K562 (cell line): Measurements from ENCODE around the gene SCMH1. TPM values are rescaled to one million over a fixed set of nuclear protein-coding genes. Genes with fewer than 3 reads are reported as not detected.

Experiments used
- BRF1 ChIP-seq: IDR thresholded peaks from 3 replicates; pipeline ENCODE4 v1.6.1; 2011; ENCODE audit warnings: borderline replicate concordance, mild to moderate bottlenecking; ENCODE audit not compliant: insufficient read length; ENCODE audit errors: extremely low read depth
- CAMTA2 ChIP-seq: fragments of 250-450 bp; sonication (Bioruptor Pico); conservative IDR thresholded peaks from 2 replicates; pipeline ENCODE4 v1.5.1; 2022
- DIDO1 ChIP-seq: fragments of 450-650 bp; IDR thresholded peaks from 2 replicates; pipeline ENCODE4 v1.6.1; 2016; ENCODE audit warnings: low read depth, missing biosample characterization, missing genetic modification characterization
- GTF2F1 ChIP-seq: IDR thresholded peaks from 2 replicates; pipeline ENCODE4 v1.6.1; 2011; ENCODE audit warnings: low read depth, low read length, improper control_type of control experiment
- KAT8 ChIP-seq: fragments of 450-650 bp; IDR thresholded peaks from 2 replicates; pipeline ENCODE4 v1.6.1; 2016; ENCODE audit warnings: low read depth, mild to moderate bottlenecking
- KLF6 ChIP-seq: fragments of 250-450 bp; sonication (Bioruptor Pico); IDR thresholded peaks from 2 replicates; pipeline ENCODE4 v1.4.0; 2020; ENCODE audit warnings: mild to moderate bottlenecking, moderate library complexity, borderline replicate concordance
- NCOA1 ChIP-seq: fragments of 450-650 bp; IDR thresholded peaks from 2 replicates; pipeline ENCODE4 v1.6.1; 2016; ENCODE audit warnings: low read depth
- PTBP1 ChIP-seq: fragments of 200-400 bp; formaldehyde crosslinking; IDR thresholded peaks from 2 replicates; pipeline ENCODE4 v1.6.1; 2017; ENCODE audit warnings: low read depth, low read length
- RBBP5 ChIP-seq: fragments of 200-600 bp; sonication (generic); IDR thresholded peaks from 2 replicates; pipeline ENCODE4 v1.6.1; 2012; ENCODE audit warnings: borderline replicate concordance, mild to moderate bottlenecking, low read length, control low read depth, inconsistent platforms; ENCODE audit not compliant: insufficient read depth, poor library complexity, severe bottlenecking
- RBM34 ChIP-seq: fragments of 200-400 bp; formaldehyde crosslinking; IDR thresholded peaks from 2 replicates; pipeline ENCODE4 v1.6.1; 2018; ENCODE audit warnings: low read length, borderline replicate concordance; ENCODE audit not compliant: insufficient read depth
- RCOR1 ChIP-seq, 2 experiments: IDR thresholded peaks; 2 replicates each; pipeline ENCODE4 v1.6.1; 2012; ENCODE audit warnings: low read depth in 2 of 2, low read length in 2 of 2, borderline replicate concordance in 1 of 2, improper control_type of control experiment in 1 of 2
- SAFB2 ChIP-seq: fragments of 200-400 bp; formaldehyde crosslinking; IDR thresholded peaks from 2 replicates; pipeline ENCODE4 v1.6.1; 2018; ENCODE audit warnings: borderline replicate concordance, low read length, low read depth, moderate library complexity; ENCODE audit not compliant: severe bottlenecking
- TCF3 ChIP-seq: sonication (generic); formaldehyde crosslinking; IDR thresholded peaks from 2 replicates; pipeline ENCODE4 v1.4.0; 2020; ENCODE audit warnings: mild to moderate bottlenecking, missing genetic modification reagents
- XRCC4 ChIP-seq: IDR thresholded peaks from one replicate; pipeline ENCODE4 v1.6.1; 2011; ENCODE audit not compliant: insufficient read depth, insufficient read length; ENCODE audit errors: extremely low read depth
- YBX1 ChIP-seq: fragments of 450-650 bp; IDR thresholded peaks from 2 replicates; pipeline ENCODE4 v1.7.1; 2016; ENCODE audit warnings: mild to moderate bottlenecking
- ZFPM2 ChIP-seq: fragments of 250-450 bp; sonication (Bioruptor Pico); IDR thresholded peaks from 2 replicates; pipeline ENCODE4 v1.5.1; 2022; ENCODE audit warnings: mild to moderate bottlenecking
- ZNF668 ChIP-seq: fragments of 250-450 bp; sonication (Bioruptor Pico); IDR thresholded peaks from 2 replicates; pipeline ENCODE4 v1.8.0; 2022; ENCODE audit warnings: mild to moderate bottlenecking, inconsistent platforms
- ZNF766 ChIP-seq: fragments of 200-800 bp; sonication (Bioruptor generic); conservative IDR thresholded peaks from 2 replicates; pipeline ENCODE4 v1.6.1; 2016; ENCODE audit warnings: missing genetic modification characterization, missing compliant biosample characterization
- ZNF830 ChIP-seq: fragments of 250-450 bp; sonication (Bioruptor Pico); IDR thresholded peaks from 2 replicates; pipeline ENCODE4 v1.5.0; 2021; ENCODE audit warnings: mild to moderate bottlenecking
- polyA plus RNA-seq, 8 experiments: library from polyadenylated mRNA; depleted of rRNA in 4 of 8; stranded (reverse) in 5 of 8; unstranded in 3 of 8; fragments of >200 nt; fragmentation: Nextera tagmentation in 2 of 8; fragmentation: Illumina TruSeq in 1 of 8; extraction: Ambion mirVana in 2 of 8; extraction: Trizol in 1 of 8; gene quantifications; 2 replicates each; pipeline versions ENCODE4 v1.2.1 to v1.2.3, GENCODE V29; 2011 to 2014; ENCODE audit warnings: inconsistent platforms in 1 of 8, missing spikeins in 1 of 8
- total RNA-seq, 7 experiments: library from RNA; depleted of rRNA in 6 of 7; stranded (reverse); fragments of >200 nt in 6 of 7; fragmentation: Illumina TruSeq in 2 of 7; extraction: Trizol in 2 of 7; gene quantifications; 2 replicates each; pipeline versions ENCODE4 v1.2.1 to v1.2.3, GENCODE V29; 2011 to 2021; ENCODE audit warnings: low replicate concordance in 1 of 7
- TF ChIP-seq, protein P1 (sequence below): fragments of 250-450 bp; sonication (Bioruptor Pico); IDR thresholded peaks from 2 replicates; pipeline ENCODE4 v1.5.0; 2021
- TF ChIP-seq, protein P2 (sequence below): fragments of 450-650 bp; IDR thresholded peaks from 2 replicates; pipeline ENCODE4 v1.6.1; 2018; ENCODE audit warnings: mild to moderate bottlenecking, low read depth; ENCODE audit not compliant: partially characterized antibody
- TF ChIP-seq, protein P3 (sequence below): sonication (generic); formaldehyde crosslinking; IDR thresholded peaks from 2 replicates; pipeline ENCODE4 v1.8.1; 2023; ENCODE audit warnings: mild to moderate bottlenecking, missing genetic modification reagents, moderate library complexity

Gene SCMH1
- total and polyA plus RNA-seq, 9 of the 15 experiments (the other 6 are each of a cell fraction or from before 2014, with no cell fraction given), result 8.5 to 37.0 (median 26.8) TPM

DNA sequence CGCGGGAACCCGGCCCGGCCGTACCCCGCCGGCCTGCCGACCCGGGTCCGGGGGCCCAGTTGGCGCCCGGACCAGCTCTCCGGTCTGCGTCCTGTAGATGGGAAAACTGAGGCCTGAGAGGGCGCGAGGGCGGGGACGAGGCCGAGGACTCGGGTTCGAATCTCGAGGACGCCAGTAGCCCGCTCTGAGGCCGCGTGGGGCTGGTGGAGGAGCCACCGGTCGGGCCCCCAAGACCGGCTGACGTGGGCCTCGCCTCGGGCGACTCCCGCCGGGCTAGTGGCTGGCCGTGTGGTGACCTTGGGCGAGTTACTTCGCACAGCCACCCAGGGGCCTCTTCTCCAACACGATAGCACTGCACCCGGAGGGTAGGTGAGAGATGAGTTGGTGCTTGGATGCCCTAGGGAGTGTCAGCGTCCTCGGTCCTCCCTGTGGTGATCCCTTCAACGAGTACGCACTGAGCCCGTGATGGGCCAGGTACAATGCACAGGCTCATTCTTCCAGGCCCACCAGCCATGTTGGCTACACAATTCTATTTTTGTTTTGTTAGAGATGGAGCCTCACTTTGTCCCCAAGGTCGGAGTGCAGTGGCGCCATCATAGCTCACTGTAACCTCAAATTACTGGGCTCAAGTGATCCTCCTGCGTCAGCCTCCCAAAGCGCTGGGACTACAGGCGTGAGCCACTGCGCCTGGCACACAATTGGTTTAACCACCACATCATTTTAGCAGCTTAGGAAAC is 404 bp upstream of the SCMH1 start (continued):
- TF ChIP-seq ZNF830, result 0 out of 2 replicates have a peak, but pooled peaks have one; percentile 58
- peak; percentile 44 for TF ChIP-seq RBBP5
- no peak for TF ChIP-seq KAT8
- no peak for TF ChIP-seq ZFPM2 (CRISPR knock-in tag)
- TF ChIP-seq GTF2F1, result no peak
- no peak for TF ChIP-seq XRCC4
- TF ChIP-seq KLF6 (CRISPR knock-in tag), result no peak
- TF ChIP-seq ZNF766 (CRISPR knock-in tag), result no peak
- TF ChIP-seq DIDO1 (tag), result no peak
- TF ChIP-seq TCF3 (CRISPR knock-in tag), result 0 out of 2 replicates have a peak, but pooled peaks have one; percentile 12
- no peak for TF ChIP-seq CAMTA2
- TF ChIP-seq, protein P1, sequence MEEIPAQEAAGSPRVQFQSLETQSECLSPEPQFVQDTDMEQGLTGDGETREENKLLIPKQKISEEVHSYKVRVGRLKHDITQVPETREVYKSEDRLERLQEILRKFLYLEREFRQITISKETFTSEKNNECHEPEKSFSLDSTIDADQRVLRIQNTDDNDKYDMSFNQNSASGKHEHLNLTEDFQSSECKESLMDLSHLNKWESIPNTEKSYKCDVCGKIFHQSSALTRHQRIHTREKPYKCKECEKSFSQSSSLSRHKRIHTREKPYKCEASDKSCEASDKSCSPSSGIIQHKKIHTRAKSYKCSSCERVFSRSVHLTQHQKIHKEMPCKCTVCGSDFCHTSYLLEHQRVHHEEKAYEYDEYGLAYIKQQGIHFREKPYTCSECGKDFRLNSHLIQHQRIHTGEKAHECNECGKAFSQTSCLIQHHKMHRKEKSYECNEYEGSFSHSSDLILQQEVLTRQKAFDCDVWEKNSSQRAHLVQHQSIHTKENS, result no peak
- TF ChIP-seq RBM34, result no peak
- no peak for TF ChIP-seq PTBP1
- TF ChIP-seq BRF1, result no peak
- no peak for TF ChIP-seq NCOA1
- 0 out of 2 replicates have a peak, but pooled peaks have one; percentile 7 for TF ChIP-seq ZNF668 (CRISPR knock-in tag)
- TF ChIP-seq SAFB2, result no peak
- 0 out of 4 replicates have a peak, but pooled peaks of 1 of the 2 experiments have one; percentile 1 for TF ChIP-seq RCOR1 (IDR thresholded peaks at IDR 0.05; ENCODE audit: borderline replicate concordance in 1 of 2, low read depth in 2 of 2, low read length in 2 of 2)
- TF ChIP-seq, protein P2, sequence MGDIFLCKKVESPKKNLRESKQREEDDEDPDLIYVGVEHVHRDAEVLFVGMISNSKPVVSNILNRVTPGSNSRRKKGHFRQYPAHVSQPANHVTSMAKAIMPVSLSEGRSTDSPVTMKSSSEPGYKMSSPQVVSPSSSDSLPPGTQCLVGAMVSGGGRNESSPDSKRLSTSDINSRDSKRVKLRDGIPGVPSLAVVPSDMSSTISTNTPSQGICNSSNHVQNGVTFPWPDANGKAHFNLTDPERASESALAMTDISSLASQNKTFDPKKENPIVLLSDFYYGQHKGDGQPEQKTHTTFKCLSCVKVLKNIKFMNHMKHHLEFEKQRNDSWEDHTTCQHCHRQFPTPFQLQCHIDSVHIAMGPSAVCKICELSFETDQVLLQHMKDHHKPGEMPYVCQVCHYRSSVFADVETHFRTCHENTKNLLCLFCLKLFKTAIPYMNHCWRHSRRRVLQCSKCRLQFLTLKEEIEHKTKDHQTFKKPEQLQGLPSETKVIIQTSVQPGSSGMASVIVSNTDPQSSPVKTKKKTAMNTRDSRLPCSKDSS, result no peak
- TF ChIP-seq YBX1, result no peak
- TF ChIP-seq, protein P3, sequence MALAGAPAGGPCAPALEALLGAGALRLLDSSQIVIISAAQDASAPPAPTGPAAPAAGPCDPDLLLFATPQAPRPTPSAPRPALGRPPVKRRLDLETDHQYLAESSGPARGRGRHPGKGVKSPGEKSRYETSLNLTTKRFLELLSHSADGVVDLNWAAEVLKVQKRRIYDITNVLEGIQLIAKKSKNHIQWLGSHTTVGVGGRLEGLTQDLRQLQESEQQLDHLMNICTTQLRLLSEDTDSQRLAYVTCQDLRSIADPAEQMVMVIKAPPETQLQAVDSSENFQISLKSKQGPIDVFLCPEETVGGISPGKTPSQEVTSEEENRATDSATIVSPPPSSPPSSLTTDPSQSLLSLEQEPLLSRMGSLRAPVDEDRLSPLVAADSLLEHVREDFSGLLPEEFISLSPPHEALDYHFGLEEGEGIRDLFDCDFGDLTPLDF, result no peak
